CD4-positive, alpha-beta T cell treated with Interleukin-4 for 4 hours (primary cell): ENCODE results near the gene ARSA.

ENCODE experiments used
- DNase-seq: peaks from one replicate; pipeline ENCODE4 v3.0.0-alpha.2; 2020

The ARSA gene

GRCh38 chr22:50602338-50602700 lies 25.6 kb downstream of the ARSA start:
- DNase-seq = no peak

GRCh38 chr22:50601669-50602337 lies 26.1 kb downstream of the ARSA start:
- DNase-seq = no peak

GRCh38 chr22:50600967-50601668 lies 26.8 kb downstream of the ARSA start:
- DNase-seq = no peak

GRCh38 chr22:50600538-50600937 lies 27.4 kb downstream of the ARSA start, which contains the start of gene MAPK8IP2:
Gene MAPK8IP2 (plus strand): TSS chr22:50600793. CDS start chr22:50600819, 26 bp downstream.
- no peak for DNase-seq

GRCh38 chr22:50599816-50600455 lies 28.0 kb downstream of the ARSA start:
- DNase-seq = peak; percentile 38

- DNase-seq = no peak
These were observed 30.9 kb downstream of the ARSA start for GRCh38 chr22:50597097-50597496.

- DNase-seq = no peak
These were observed 32.8 kb downstream of the ARSA start for GRCh38 chr22:50595189-50595588.

GRCh38 chr22:50587407-50587806 lies 40.5 kb downstream of the ARSA start:
- no peak for DNase-seq

- no peak for DNase-seq
These were observed 41.5 kb downstream of the ARSA start for GRCh38 chr22:50586416-50586815.

GRCh38 chr22:50585781-50586180 lies 42.2 kb downstream of the ARSA start:
- DNase-seq = no peak

- DNase-seq = no peak
These were observed 42.7 kb downstream of the ARSA start for GRCh38 chr22:50585238-50585637.

- no peak for DNase-seq
These were observed 43.6 kb downstream of the ARSA start for GRCh38 chr22:50584106-50585096.

- no peak for DNase-seq
These were observed 44.6 kb downstream of the ARSA start for GRCh38 chr22:50583294-50583861.

GRCh38 chr22:50582493-50583293 lies 45.3 kb downstream of the ARSA start, which contains the start of gene CHKB:
Gene CHKB (minus strand): TSS chr22:50582849. CDS start chr22:50582781, 68 bp downstream.
- peak; percentile 97 for DNase-seq

- DNase-seq = peak; percentile 29
These were observed 45.9 kb downstream of the ARSA start for GRCh38 chr22:50581950-50582492.

GRCh38 chr22:50581031-50581949 lies 46.7 kb downstream of the ARSA start:
- no peak for DNase-seq

- no peak for DNase-seq
These were observed 48.2 kb downstream of the ARSA start for GRCh38 chr22:50579752-50580151.

GRCh38 chr22:50578776-50579310 lies 49.1 kb downstream of the ARSA start:
- no peak for DNase-seq

- DNase-seq = no peak
These were observed 49.8 kb downstream of the ARSA start, which contains the start of gene CPT1B for GRCh38 chr22:50577987-50578775. Gene CPT1B (minus strand): TSS chr22:50578427. CDS start chr22:50577915, 512 bp downstream.
